Mesenchymal stem cell (in vitro differentiated cells and primary cell): Measurements from ENCODE around the gene ASGR2.
A peak's percentile ranks its signal among the peaks of the same experiment; 100 is the strongest.
"Not testable (repeated sequence)": the region's sequence is repeated elsewhere in the genome, so short reads cannot be mapped to it uniquely, and the experiment has no call there.

Experiments
- DNase-seq: peaks from one replicate; pipeline ENCODE4 v3.0.0-alpha.2; 2013
- H2AFZ ChIP-seq: one replicate; pipeline ENCODE4 v1.6.1; 2013; ENCODE audit warnings: low read depth, mild to moderate bottlenecking, control low read depth, inconsistent platforms, low read length, moderate library complexity
- H2AK5ac ChIP-seq: 2 replicates; pipeline ENCODE4 v1.6.1; 2013; ENCODE audit warnings: low read length, moderate library complexity, mild to moderate bottlenecking, inconsistent platforms; ENCODE audit not compliant: severe bottlenecking
- H2BK120ac ChIP-seq: one replicate; pipeline ENCODE4 v1.6.1; 2013; ENCODE audit warnings: low read depth, mild to moderate bottlenecking, inconsistent platforms, low read length, moderate library complexity
- H2BK12ac ChIP-seq, 2 experiments: one replicate each; pipeline ENCODE4 v1.6.1; 2013; ENCODE audit warnings: inconsistent platforms in 2 of 2, low read length in 2 of 2, mild to moderate bottlenecking in 2 of 2, moderate library complexity in 2 of 2, control low read depth in 1 of 2
- H2BK15ac ChIP-seq: one replicate; pipeline ENCODE4 v1.6.1; 2013; ENCODE audit warnings: mild to moderate bottlenecking, low read depth, inconsistent platforms; ENCODE audit not compliant: poor library complexity, severe bottlenecking
- H2BK5ac ChIP-seq: 2 replicates; pipeline ENCODE4 v1.6.1; 2013; ENCODE audit warnings: low read depth, mild to moderate bottlenecking, low read length, control low read depth, inconsistent platforms; ENCODE audit not compliant: poor library complexity, severe bottlenecking
- H3K14ac ChIP-seq, 2 experiments: one replicate each; pipeline ENCODE4 v1.6.1; 2013; ENCODE audit warnings: inconsistent platforms in 2 of 2, low read length in 2 of 2, control low read depth in 1 of 2, mild to moderate bottlenecking in 1 of 2, moderate library complexity in 1 of 2
- H3K18ac ChIP-seq, 2 experiments: one replicate each; pipeline ENCODE4 v1.6.1; 2013; ENCODE audit warnings: inconsistent platforms in 2 of 2, low read length in 2 of 2, control low read depth in 1 of 2, low read depth in 1 of 2, mild to moderate bottlenecking in 1 of 2
- H3K23ac ChIP-seq, 2 experiments: one replicate each; pipeline ENCODE4 v1.6.1; 2013; ENCODE audit warnings: inconsistent platforms in 2 of 2, low read length in 2 of 2, mild to moderate bottlenecking in 2 of 2, moderate library complexity in 2 of 2, control low read depth in 1 of 2
- H3K27ac ChIP-seq: 2 replicates; pipeline ENCODE4 v1.5.1; 2013; ENCODE audit warnings: mild to moderate bottlenecking, moderate library complexity, low read length, control low read depth, inconsistent platforms; ENCODE audit not compliant: poor library complexity, severe bottlenecking
- H3K27me3 ChIP-seq, 2 experiments: 2 replicates each; pipeline versions ENCODE4 v1.6.1 to v1.7.0; 2013; ENCODE audit warnings: low read length in 2 of 2, mild to moderate bottlenecking in 2 of 2, moderate library complexity in 2 of 2, control low read depth in 1 of 2, inconsistent platforms in 1 of 2; ENCODE audit not compliant: control insufficient read depth in 1 of 2, insufficient read depth in 1 of 2
- H3K36me3 ChIP-seq, 2 experiments: 2 replicates each; pipeline versions ENCODE4 v1.6.1 to v1.7.0; 2013; ENCODE audit warnings: low read length in 2 of 2, control low read depth in 1 of 2, inconsistent platforms in 1 of 2, low read depth in 1 of 2, mild to moderate bottlenecking in 1 of 2; ENCODE audit not compliant: insufficient read depth in 2 of 2, control insufficient read depth in 1 of 2
- H3K4ac ChIP-seq, 2 experiments: one replicate each; pipeline ENCODE4 v1.6.1; 2013; ENCODE audit warnings: inconsistent platforms in 2 of 2, low read length in 2 of 2, mild to moderate bottlenecking in 2 of 2, moderate library complexity in 2 of 2, control low read depth in 1 of 2, low read depth in 1 of 2
- H3K4me1 ChIP-seq: 2 replicates; pipeline ENCODE4 v1.6.1; 2013; ENCODE audit warnings: low read depth, low read length, control low read depth; ENCODE audit not compliant: control insufficient read depth, insufficient read depth
- H3K4me2 ChIP-seq: 2 replicates; pipeline ENCODE4 v1.6.1; 2013; ENCODE audit warnings: low read length, mild to moderate bottlenecking, inconsistent platforms; ENCODE audit not compliant: poor library complexity, severe bottlenecking
- H3K4me3 ChIP-seq, 2 experiments: 2 replicates each; pipeline versions ENCODE4 v1.5.1 to v1.7.0; 2013; ENCODE audit warnings: low read length in 2 of 2, mild to moderate bottlenecking in 2 of 2, control low read depth in 1 of 2, low read depth in 1 of 2; ENCODE audit not compliant: insufficient read depth in 1 of 2
- H3K79me1 ChIP-seq: replicated peaks from 2 replicates; pipeline ENCODE4 v1.6.1; 2013; ENCODE audit warnings: mild to moderate bottlenecking, control low read depth, low read length, inconsistent platforms; ENCODE audit not compliant: poor library complexity, severe bottlenecking
- H3K9ac ChIP-seq: 2 replicates; pipeline ENCODE4 v1.7.0; 2013; ENCODE audit warnings: mild to moderate bottlenecking, low read length, moderate library complexity
- H3K9me3 ChIP-seq: 2 replicates; pipeline ENCODE4 v1.7.0; 2013; ENCODE audit warnings: mild to moderate bottlenecking, low read length; ENCODE audit not compliant: control insufficient read depth
- H4K8ac ChIP-seq: one replicate; pipeline ENCODE4 v1.6.1; 2013; ENCODE audit warnings: inconsistent platforms, mild to moderate bottlenecking, low read length, moderate library complexity
- H4K91ac ChIP-seq: one replicate; pipeline ENCODE4 v1.6.1; 2013; ENCODE audit warnings: mild to moderate bottlenecking, low read length, inconsistent platforms
- WGBS: methylation state at CpG from one replicate; pipeline ENCODE4 v1.1.7; 2013; ENCODE audit warnings: mixed read lengths; 5-methylcytosine and 5-hydroxymethylcytosine counted together

ASGR2 gene

GRCh38 chr17:7094652-7095019 is 20.0 kb downstream of the ASGR2 start:
- no peak overlapping the region for H3K18ac ChIP-seq
- H3K4me2 ChIP-seq, result no peak overlapping the region
- H2BK12ac ChIP-seq, result no peak overlapping the region
- H3K9me3 ChIP-seq, result no peaks in the 10 kb centered on the region
- no peak overlapping the region for H2BK120ac ChIP-seq
- no peak overlapping the region for H3K14ac ChIP-seq
- no peak overlapping the region for H2AFZ ChIP-seq
- H3K4ac ChIP-seq, result no peak overlapping the region
- WGBS, result 94% methylated on average over 10 of the region's 10 CpGs
- H4K91ac ChIP-seq, result no peak overlapping the region
- no peak overlapping the region for H3K4me3 ChIP-seq
- H3K36me3 ChIP-seq, result no peaks in the 10 kb centered on the region
- no peak overlapping the region for H2AK5ac ChIP-seq
- H4K8ac ChIP-seq, result no peak overlapping the region
- no peaks in the 10 kb centered on the region for H3K4me1 ChIP-seq
- no peak overlapping the region for H3K9ac ChIP-seq
- DNase-seq, result no peak
- no peak overlapping the region for H3K27ac ChIP-seq
- no peaks in the 10 kb centered on the region for H3K79me1 ChIP-seq
- no peak overlapping the region for H2BK15ac ChIP-seq
- H2BK5ac ChIP-seq, result no peak overlapping the region
- H3K27me3 ChIP-seq, result peaks cover 9 to 38% of the 10 kb centered on the region in 2 experiments
- H3K23ac ChIP-seq, result no peak overlapping the region

GRCh38 chr17:7091311-7092005 is 23.2 kb downstream of the ASGR2 start:
- not testable (repeated sequence) for H2BK12ac ChIP-seq, H3K4me2 ChIP-seq

GRCh38 chr17:7089570-7089969 is 25.1 kb downstream of the ASGR2 start:
- not testable (repeated sequence) for H3K27ac ChIP-seq, H3K14ac ChIP-seq, H3K9ac ChIP-seq, H2BK5ac ChIP-seq, H3K23ac ChIP-seq, H2AFZ ChIP-seq, H2BK120ac ChIP-seq, H2AK5ac ChIP-seq, H3K18ac ChIP-seq, H3K4ac ChIP-seq, DNase-seq, H3K4me3 ChIP-seq, H4K8ac ChIP-seq, H2BK12ac ChIP-seq, H2BK15ac ChIP-seq, H3K4me2 ChIP-seq, H3K4me1 ChIP-seq, H3K36me3 ChIP-seq, H4K91ac ChIP-seq, H3K9me3 ChIP-seq, H3K79me1 ChIP-seq
- H3K27me3 ChIP-seq, result peaks cover 5 to 31% of the 10 kb centered on the region in 2 experiments
- 83% methylated on average over 5 of the region's 6 CpGs for WGBS

More at GRCh38 chr17:7091311-7092005, 23.2 kb downstream of the ASGR2 start:
- peak overlapping the region in 1 of 2 experiments; percentile 71 for H3K4me3 ChIP-seq
- not testable (repeated sequence) for H4K91ac ChIP-seq, DNase-seq, H2AK5ac ChIP-seq, H3K9me3 ChIP-seq, H3K36me3 ChIP-seq, H3K4ac ChIP-seq, H2BK5ac ChIP-seq, H2AFZ ChIP-seq, H3K18ac ChIP-seq, H2BK15ac ChIP-seq, H3K14ac ChIP-seq, H2BK120ac ChIP-seq, H3K23ac ChIP-seq, H3K4me1 ChIP-seq, H3K79me1 ChIP-seq, H3K9ac ChIP-seq, H3K27ac ChIP-seq, H4K8ac ChIP-seq
- H3K27me3 ChIP-seq, result peaks cover 9 to 41% of the 10 kb centered on the region in 2 experiments
- WGBS, result 77% methylated on average over 19 of the region's 28 CpGs

GRCh38 chr17:7088442-7088841 is 26.2 kb downstream of the ASGR2 start:
- H2AFZ ChIP-seq, H4K91ac ChIP-seq, H3K4me3 ChIP-seq, H2BK5ac ChIP-seq, DNase-seq, H4K8ac ChIP-seq, H2BK120ac ChIP-seq, H3K4ac ChIP-seq, H3K4me2 ChIP-seq, H3K4me1 ChIP-seq, H3K27ac ChIP-seq, H2BK12ac ChIP-seq, H3K9me3 ChIP-seq, H3K14ac ChIP-seq, H2AK5ac ChIP-seq, H3K9ac ChIP-seq, H2BK15ac ChIP-seq, H3K79me1 ChIP-seq, H3K18ac ChIP-seq, H3K36me3 ChIP-seq, H3K23ac ChIP-seq: not testable (repeated sequence)
- H3K27me3 ChIP-seq, result peaks cover 0 to 28% of the 10 kb centered on the region in 2 experiments
- WGBS, result 61% methylated on average over 4 of the region's 4 CpGs
